ENCODE data around the gene MAPK8. TPM values are rescaled to one million over a fixed set of nuclear protein-coding genes. Genes with fewer than 3 reads are reported as not detected.
"Not testable (repeated sequence)": the region's sequence is repeated elsewhere in the genome, so short reads cannot be mapped to it uniquely, and the experiment has no call there.

The MAPK8 gene
- total RNA-seq, 4 donors from 2014 or later: 35.3 to 61.9 (median 42.5) TPM

- peaks cover 3% of the 10 kb centered on the region for H3K4me1 ChIP-seq
- DNase-seq (ENCODE audit: low spot score in 2 of 2): no peak
- no peak overlapping the region for H3K4me3 ChIP-seq
- H3K36me3 ChIP-seq: peaks cover 10% of the 10 kb centered on the region
- H3K27me3 ChIP-seq: no peaks in the 10 kb centered on the region
- 83% methylated on average over 1 of the region's 1 CpG for WGBS
- no peaks in the 10 kb centered on the region for H3K9me3 ChIP-seq
- H3K27ac ChIP-seq: no peak overlapping the region
- TF ChIP-seq POLR2AphosphoS5 (IDR thresholded peaks at IDR 0.05): no peak
- TF ChIP-seq EP300 (IDR thresholded peaks at IDR 0.05): no peak
- no peak for TF ChIP-seq POLR2A (IDR thresholded peaks at IDR 0.05)
- no peak for TF ChIP-seq CTCF (IDR thresholded peaks at IDR 0.05)
These were observed 110.9 kb downstream of the MAPK8 start for GRCh38 chr10:48417374-48417773.

DNA sequence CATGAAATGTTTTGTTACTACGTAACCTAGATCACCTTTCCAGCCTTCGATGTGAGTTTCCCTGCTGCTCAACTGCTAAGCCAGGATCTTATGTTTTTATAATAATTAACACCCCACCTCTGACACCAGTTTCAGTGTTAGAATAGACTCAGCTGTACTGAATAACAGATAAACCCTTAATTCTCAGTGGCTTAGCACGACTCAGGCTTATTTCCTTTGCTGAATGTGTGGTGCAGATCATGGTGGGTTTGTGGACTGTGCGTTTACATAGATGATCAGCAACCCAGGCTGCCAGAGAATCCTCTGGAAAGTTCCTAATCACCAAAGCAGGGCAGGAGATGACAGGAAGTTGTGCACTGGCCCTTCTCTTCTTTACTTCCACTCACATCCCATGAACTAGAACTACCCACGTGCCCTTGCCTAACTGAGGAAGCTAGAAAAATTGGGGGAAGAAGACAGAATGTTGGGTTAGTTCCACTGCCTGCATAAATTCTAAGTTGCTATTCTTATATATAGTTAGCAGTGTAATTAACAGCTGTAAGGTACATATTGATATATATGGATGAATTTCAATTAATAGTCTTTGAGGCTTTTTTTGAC is 111.8 kb downstream of the MAPK8 start:
- Histone ChIP-seq H3K27me3 (no peaks in the 10 kb centered on the region), H3K27ac (no peak overlapping the region), H3K4me1 (peaks cover 3% of the 10 kb centered on the region), H3K36me3 (peaks cover 1% of the 10 kb centered on the region), H3K9me3 (no peaks in the 10 kb centered on the region), H3K4me3 (no peak overlapping the region)
- TF ChIP-seq POLR2A (IDR thresholded peaks at IDR 0.05) (no peak), POLR2AphosphoS5 (IDR thresholded peaks at IDR 0.05) (no peak), EP300 (IDR thresholded peaks at IDR 0.05) (no peak), CTCF (IDR thresholded peaks at IDR 0.05) (no peak)
- no peak for DNase-seq (ENCODE audit: low spot score in 2 of 2)
- WGBS: 93% methylated on average over 5 of the region's 5 CpGs

DNA sequence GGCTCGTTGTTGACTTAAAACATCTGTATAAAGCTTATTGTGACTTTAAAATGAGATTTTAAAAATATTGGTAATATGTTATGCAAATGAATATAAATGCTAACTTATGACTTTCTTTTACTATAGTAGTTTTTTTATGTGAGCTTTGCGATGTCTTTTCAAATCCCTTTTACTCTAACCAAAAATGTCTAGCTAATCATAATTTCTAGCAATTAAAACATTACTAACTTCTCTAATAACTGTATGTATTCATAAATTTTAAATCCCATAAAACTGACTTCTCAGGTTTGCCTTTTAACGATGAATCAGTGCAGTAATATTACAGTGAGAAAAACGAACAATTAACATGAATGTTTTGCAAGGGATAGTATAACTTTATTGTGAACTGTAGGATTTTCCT is 113.2 kb downstream of the MAPK8 start:
- DNase-seq (ENCODE audit: low spot score in 2 of 2): no peak
- H3K9me3 ChIP-seq: no peaks in the 10 kb centered on the region
- 95% methylated on average over 4 of the region's 4 CpGs for WGBS
- H3K27me3 ChIP-seq: no peaks in the 10 kb centered on the region
- no peaks in the 10 kb centered on the region for H3K36me3 ChIP-seq
- no peak overlapping the region for H3K27ac ChIP-seq
- no peak overlapping the region for H3K4me3 ChIP-seq
- TF ChIP-seq POLR2AphosphoS5 (IDR thresholded peaks at IDR 0.05) (no peak), POLR2A (IDR thresholded peaks at IDR 0.05) (no peak), EP300 (IDR thresholded peaks at IDR 0.05) (no peak), CTCF (IDR thresholded peaks at IDR 0.05) (no peak)
- peaks cover 3% of the 10 kb centered on the region for H3K4me1 ChIP-seq

DNA sequence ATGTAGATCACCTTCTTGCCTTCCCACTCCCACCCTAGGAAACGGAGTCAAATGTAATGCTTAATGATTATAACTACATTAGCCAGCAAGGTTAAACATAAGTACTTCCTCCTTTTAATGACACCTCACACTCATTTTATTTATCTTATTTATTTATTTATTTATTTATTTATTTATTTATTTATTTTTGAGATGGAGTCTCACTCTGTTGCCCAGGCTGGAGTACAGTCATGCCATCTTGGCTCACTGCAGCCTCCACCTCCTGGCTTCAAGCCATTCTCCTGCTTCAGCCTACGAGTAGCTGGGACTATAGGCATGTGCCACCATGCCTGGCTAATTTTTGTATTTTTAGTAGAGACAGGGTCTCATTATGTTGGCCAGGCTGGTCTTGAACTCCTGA is 115.4 kb downstream of the MAPK8 start:
- not testable (repeated sequence) for H3K36me3 ChIP-seq; H3K9me3 ChIP-seq; H3K4me3 ChIP-seq; H3K4me1 ChIP-seq; H3K27me3 ChIP-seq; DNase-seq (ENCODE audit: low spot score in 2 of 2); H3K27ac ChIP-seq
- WGBS: 78% methylated on average over 2 of the region's 2 CpGs

DNA sequence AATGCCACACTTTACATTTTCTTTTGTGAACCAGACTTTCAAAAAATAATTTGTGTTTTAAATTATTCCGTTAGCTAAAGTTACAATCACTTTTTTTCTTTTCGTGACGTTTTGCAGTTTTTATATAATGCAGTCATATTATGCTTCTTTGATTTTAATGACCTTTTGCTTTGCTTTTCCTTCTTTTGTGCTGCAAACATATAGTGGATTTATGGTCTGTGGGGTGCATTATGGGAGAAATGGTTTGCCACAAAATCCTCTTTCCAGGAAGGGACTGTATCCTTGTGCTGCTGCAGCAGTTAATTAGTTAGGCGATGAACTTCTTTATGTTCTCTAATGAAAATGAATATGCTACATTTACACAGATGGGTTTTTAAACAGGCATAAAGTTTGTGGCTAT is 117.4 kb downstream of the MAPK8 start:
- Histone ChIP-seq H3K27ac (no peak overlapping the region), H3K9me3 (no peaks in the 10 kb centered on the region), H3K36me3 (peaks cover 25% of the 10 kb centered on the region), H3K4me1 (no peaks in the 10 kb centered on the region), H3K4me3 (no peak overlapping the region), H3K27me3 (no peaks in the 10 kb centered on the region)
- 94% methylated on average over 4 of the region's 4 CpGs for WGBS
- TF ChIP-seq POLR2A (IDR thresholded peaks at IDR 0.05): no peak
- TF ChIP-seq EP300 (IDR thresholded peaks at IDR 0.05): no peak
- TF ChIP-seq POLR2AphosphoS5 (IDR thresholded peaks at IDR 0.05): no peak
- TF ChIP-seq CTCF (IDR thresholded peaks at IDR 0.05): no peak
- no peak for DNase-seq (ENCODE audit: low spot score in 2 of 2)

- no peaks in the 10 kb centered on the region for H3K27me3 ChIP-seq
- H3K36me3 ChIP-seq: peaks cover 44% of the 10 kb centered on the region
- no peak overlapping the region for H3K4me3 ChIP-seq
- no peak overlapping the region for H3K27ac ChIP-seq
- no peaks in the 10 kb centered on the region for H3K4me1 ChIP-seq
- no peaks in the 10 kb centered on the region for H3K9me3 ChIP-seq
- no peak for TF ChIP-seq POLR2A (IDR thresholded peaks at IDR 0.05)
- TF ChIP-seq EP300 (IDR thresholded peaks at IDR 0.05): no peak
- no peak for TF ChIP-seq CTCF (IDR thresholded peaks at IDR 0.05)
- no peak for TF ChIP-seq POLR2AphosphoS5 (IDR thresholded peaks at IDR 0.05)
- DNase-seq (ENCODE audit: low spot score in 2 of 2): no peak
- 99% methylated on average over 3 of the region's 3 CpGs for WGBS
These were observed 122.4 kb downstream of the MAPK8 start for GRCh38 chr10:48428896-48429295.

Measured in suprapubic skin (tissue), 4 donors.